AG10803 (cell line): ENCODE measurements around the gene CRIM1.

Experiments
- DNase-seq: peaks from one replicate; pipeline ENCODE4 v3.0.0; 2010; ENCODE audit warnings: low read depth
- H3K4me3 ChIP-seq: 2 replicates; pipeline ENCODE4 v1.5.1; 2011; ENCODE audit warnings: mild to moderate bottlenecking, low read length, control low read depth
- TF ChIP-seq, protein P1 (sequence below): conservative IDR thresholded peaks from 2 replicates; pipeline ENCODE4 v1.5.1; 2011; ENCODE audit warnings: mild to moderate bottlenecking, low read length, control low read depth, inconsistent platforms

Gene CRIM1

DNA sequence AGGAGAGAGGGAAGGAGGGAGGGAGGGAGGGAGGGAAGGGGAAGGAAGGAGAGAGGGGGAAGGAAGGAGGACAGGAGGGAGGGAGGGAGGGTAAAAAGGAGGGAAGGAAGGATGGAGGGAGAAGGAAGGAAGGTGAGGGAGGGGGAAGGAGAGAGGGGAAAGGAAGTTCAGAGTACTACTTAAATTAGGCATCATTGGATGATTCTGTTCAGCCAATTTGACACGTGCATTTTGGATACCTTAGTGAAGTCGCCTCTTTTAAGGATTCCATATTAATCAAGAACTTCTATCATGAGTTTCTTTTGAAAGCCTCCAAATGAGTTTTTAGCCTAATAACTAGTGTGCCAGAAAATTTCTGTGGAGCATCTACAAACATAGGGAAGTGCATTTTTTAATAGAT lies 179.5 kb downstream of the CRIM1 start:
- TF ChIP-seq, protein P1, sequence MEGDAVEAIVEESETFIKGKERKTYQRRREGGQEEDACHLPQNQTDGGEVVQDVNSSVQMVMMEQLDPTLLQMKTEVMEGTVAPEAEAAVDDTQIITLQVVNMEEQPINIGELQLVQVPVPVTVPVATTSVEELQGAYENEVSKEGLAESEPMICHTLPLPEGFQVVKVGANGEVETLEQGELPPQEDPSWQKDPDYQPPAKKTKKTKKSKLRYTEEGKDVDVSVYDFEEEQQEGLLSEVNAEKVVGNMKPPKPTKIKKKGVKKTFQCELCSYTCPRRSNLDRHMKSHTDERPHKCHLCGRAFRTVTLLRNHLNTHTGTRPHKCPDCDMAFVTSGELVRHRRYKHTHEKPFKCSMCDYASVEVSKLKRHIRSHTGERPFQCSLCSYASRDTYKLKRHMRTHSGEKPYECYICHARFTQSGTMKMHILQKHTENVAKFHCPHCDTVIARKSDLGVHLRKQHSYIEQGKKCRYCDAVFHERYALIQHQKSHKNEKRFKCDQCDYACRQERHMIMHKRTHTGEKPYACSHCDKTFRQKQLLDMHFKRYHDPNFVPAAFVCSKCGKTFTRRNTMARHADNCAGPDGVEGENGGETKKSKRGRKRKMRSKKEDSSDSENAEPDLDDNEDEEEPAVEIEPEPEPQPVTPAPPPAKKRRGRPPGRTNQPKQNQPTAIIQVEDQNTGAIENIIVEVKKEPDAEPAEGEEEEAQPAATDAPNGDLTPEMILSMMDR, result no peak
- no peak for DNase-seq
- no peak overlapping the region for H3K4me3 ChIP-seq

- no peak for DNase-seq
- TF ChIP-seq, protein P1, result no peak
- no peak overlapping the region for H3K4me3 ChIP-seq
Observed at GRCh38 chr2:36536776-36537175, 181.2 kb downstream of the CRIM1 start.

- TF ChIP-seq, protein P1, result no peak
Observed at GRCh38 chr2:36538335-36538734, 182.8 kb downstream of the CRIM1 start.

GRCh38 chr2:36539631-36540030 lies 184.1 kb downstream of the CRIM1 start:
- H3K4me3 ChIP-seq, result no peak overlapping the region
- TF ChIP-seq, protein P1, result no peak
- DNase-seq, result peak; percentile 54

More at GRCh38 chr2:36538335-36538734, 182.8 kb downstream of the CRIM1 start:
- H3K4me3 ChIP-seq, result no peak overlapping the region
- DNase-seq, result no peak

DNA sequence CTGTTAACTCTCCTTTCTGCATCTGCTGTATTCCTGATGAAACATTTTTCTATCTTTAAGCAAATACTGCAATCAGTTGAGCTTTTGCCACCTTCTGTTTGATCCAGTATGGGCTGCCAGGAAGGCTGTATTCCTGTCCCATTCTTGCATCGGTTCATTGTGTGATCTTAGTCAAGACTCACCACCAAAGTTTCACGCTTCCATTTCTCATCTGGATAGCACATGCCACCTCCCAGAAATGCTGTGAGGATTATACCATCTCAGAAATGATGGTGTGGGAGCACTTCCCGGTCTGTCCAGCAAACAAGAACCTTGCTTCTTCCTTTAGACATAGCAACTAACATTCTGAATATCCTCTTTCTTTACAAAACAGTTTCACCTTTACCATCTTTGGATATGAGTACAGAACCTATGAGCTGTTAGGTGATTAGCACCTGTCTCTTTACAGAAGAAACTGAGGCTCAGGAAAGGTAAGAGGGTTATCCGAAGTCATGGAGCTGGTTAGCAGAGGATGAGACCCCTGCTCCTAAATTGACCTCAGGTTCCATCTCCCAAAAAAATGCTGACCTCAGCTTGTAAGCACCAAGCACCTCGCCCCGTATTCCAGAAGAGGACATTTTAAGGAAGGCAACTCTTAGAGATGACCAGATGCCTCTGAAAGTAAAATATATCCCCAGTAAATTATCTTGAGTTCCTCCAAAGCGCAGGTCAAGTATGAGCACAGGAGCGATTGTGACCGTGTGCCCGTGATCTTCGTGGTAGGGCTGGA lies 185.6 kb downstream of the CRIM1 start:
- peak; percentile 63 for DNase-seq
- H3K4me3 ChIP-seq, result no peak overlapping the region
- TF ChIP-seq, protein P1, result no peak

DNA sequence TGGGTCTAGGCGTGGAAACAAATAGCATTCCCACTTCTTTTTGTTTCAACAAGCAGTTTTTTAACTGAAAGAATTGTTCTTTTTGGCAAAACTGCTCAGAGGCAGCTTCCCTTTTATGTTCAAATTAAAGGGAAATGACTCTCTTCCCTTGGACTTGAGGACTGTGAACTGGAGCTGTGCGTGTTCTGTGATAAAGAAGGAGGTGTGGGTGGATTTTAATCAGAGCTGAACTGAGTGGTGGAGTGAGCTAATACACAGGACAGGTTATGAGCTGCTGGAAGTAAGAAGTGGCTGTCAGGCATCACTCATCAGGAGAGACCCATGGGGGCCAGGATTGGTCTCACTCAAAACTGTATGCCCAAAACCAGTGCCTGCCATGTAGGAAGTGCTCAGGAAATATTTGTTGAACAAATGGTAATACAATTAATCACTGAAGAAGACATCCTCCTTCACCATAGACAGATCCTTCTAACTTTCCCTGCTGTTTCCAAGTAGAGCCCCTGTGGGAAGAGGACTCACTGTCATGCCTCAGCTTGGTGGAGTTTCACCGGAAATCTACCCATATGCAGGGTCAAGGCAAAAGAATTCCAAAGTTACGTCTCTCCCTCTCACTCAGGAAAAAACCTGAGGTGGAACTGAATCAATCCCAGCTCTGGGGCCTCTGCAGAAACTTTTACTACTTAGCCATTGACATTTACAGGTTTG lies 186.5 kb downstream of the CRIM1 start:
- TF ChIP-seq, protein P1, result no peak
- no peak overlapping the region for H3K4me3 ChIP-seq
- no peak for DNase-seq
